WTC11 (cell line): ENCODE measurements around the gene HSF2BP. TPM values are rescaled to one million over a fixed set of nuclear protein-coding genes. Genes with fewer than 3 reads are reported as not detected.
A peak's percentile ranks its signal among the peaks of the same experiment; 100 is the strongest.

Experiments
- ATAC-seq: fragments of 200-7000 bp; cut with Tn5 transposase; 2 replicates; pipeline ENCODE4 v1.10.0; 2021; ENCODE audit warnings: mild to moderate bottlenecking, moderate library complexity
- CTCF ChIA-PET: fragments of 300-600 bp; sonication (Branson Sonifier 250); formaldehyde crosslinking; loops from one replicate; lab custom pipeline; 2021; ENCODE audit warnings: antibody characterized with exemption; lab: Charles Lee
- POLR2A ChIA-PET: fragments of 350-600 bp; sonication (Branson Sonifier 250); formaldehyde crosslinking; loops from one replicate; lab custom pipeline; 2021; ENCODE audit warnings: antibody characterized with exemption; lab: Charles Lee
- DNase-seq: peaks from one replicate; pipeline ENCODE4 v3.0.0; 2021; ENCODE audit warnings: low spot score
- H3K27ac Mint-ChIP-seq: 2 replicates; pipeline ENCODE4 v1.8.0; 2021; ENCODE audit warnings: mixed read lengths
- H3K27me3 Mint-ChIP-seq: 2 replicates; pipeline ENCODE4 v1.8.0; 2021; ENCODE audit warnings: low read depth, mild to moderate bottlenecking, moderate library complexity, mixed read lengths
- H3K36me3 Mint-ChIP-seq: 2 replicates; pipeline ENCODE4 v1.8.0; 2021; ENCODE audit warnings: mixed read lengths
- H3K4me1 Mint-ChIP-seq: 2 replicates; pipeline ENCODE4 v1.8.0; 2022; ENCODE audit warnings: mixed read lengths
- H3K4me3 Mint-ChIP-seq: 2 replicates; pipeline ENCODE4 v1.8.0; 2021; ENCODE audit warnings: mild to moderate bottlenecking, moderate library complexity, mixed read lengths
- H3K9me3 Mint-ChIP-seq: 2 replicates; pipeline ENCODE4 v1.8.0; 2021; ENCODE audit warnings: mixed read lengths
- GRHL2 ChIP-seq: fragments of 250-450 bp; sonication (Bioruptor Pico); IDR thresholded peaks from 2 replicates; pipeline ENCODE4 v1.8.0; 2022; ENCODE audit warnings: mild to moderate bottlenecking, moderate library complexity; ENCODE audit not compliant: insufficient replicate concordance, severe bottlenecking
- HMGA2 ChIP-seq: fragments of 250-450 bp; sonication (Bioruptor Pico); IDR thresholded peaks from 2 replicates; pipeline ENCODE4 v1.4.0; 2021; ENCODE audit warnings: mild to moderate bottlenecking, moderate library complexity
- IRF2 ChIP-seq: sonication (generic); formaldehyde crosslinking; IDR thresholded peaks from 2 replicates; pipeline ENCODE4 v1.8.0; 2022; ENCODE audit warnings: low read depth, missing genetic modification reagents, borderline replicate concordance
- JUN ChIP-seq: sonication (generic); formaldehyde crosslinking; IDR thresholded peaks from 2 replicates; pipeline ENCODE4 v1.8.0; 2023; ENCODE audit warnings: mild to moderate bottlenecking, missing genetic modification reagents
- KAT7 ChIP-seq: sonication (generic); formaldehyde crosslinking; IDR thresholded peaks from 2 replicates; pipeline ENCODE4 v1.8.1; 2023; ENCODE audit warnings: missing genetic modification reagents, mild to moderate bottlenecking, borderline replicate concordance
- OVOL2 ChIP-seq: fragments of 250-450 bp; sonication (Bioruptor Pico); IDR thresholded peaks from 2 replicates; pipeline ENCODE4 v1.9.0; 2021; ENCODE audit warnings: mild to moderate bottlenecking, borderline replicate concordance
- RORB ChIP-seq: fragments of 250-450 bp; sonication (Bioruptor Pico); IDR thresholded peaks from 2 replicates; pipeline ENCODE4 v1.9.0; 2021; ENCODE audit warnings: mild to moderate bottlenecking
- TCF7 ChIP-seq: sonication (generic); formaldehyde crosslinking; IDR thresholded peaks from 2 replicates; pipeline ENCODE4 v1.8.0; 2022; ENCODE audit warnings: mild to moderate bottlenecking, low read depth, missing genetic modification reagents, moderate library complexity
- TP53 ChIP-seq: sonication (generic); formaldehyde crosslinking; IDR thresholded peaks from 2 replicates; pipeline ENCODE4 v1.8.1; 2023; ENCODE audit warnings: mild to moderate bottlenecking, missing genetic modification reagents
- ZNF121 ChIP-seq: sonication (generic); formaldehyde crosslinking; IDR thresholded peaks from 2 replicates; pipeline ENCODE4 v1.8.0; 2023; ENCODE audit warnings: missing genetic modification reagents
- ZNF138 ChIP-seq: sonication (generic); formaldehyde crosslinking; conservative IDR thresholded peaks from 2 replicates; pipeline ENCODE4 v1.8.1; 2022; ENCODE audit warnings: mild to moderate bottlenecking, moderate library complexity, missing genetic modification reagents
- ZNF232 ChIP-seq: sonication (generic); formaldehyde crosslinking; IDR thresholded peaks from 2 replicates; pipeline ENCODE4 v1.8.0; 2022; ENCODE audit warnings: mild to moderate bottlenecking, missing genetic modification reagents
- ZNF423 ChIP-seq: fragments of 250-450 bp; sonication (Bioruptor Pico); IDR thresholded peaks from 2 replicates; pipeline ENCODE4 v2.1.2; 2022; ENCODE audit warnings: mild to moderate bottlenecking, moderate library complexity
- total RNA-seq: library from RNA; stranded (reverse); gene quantifications from 3 replicates; pipeline ENCODE4 v1.2.3, GENCODE V29; 2021
- TF ChIP-seq, protein P1 (sequence below): sonication (generic); formaldehyde crosslinking; IDR thresholded peaks from 2 replicates; pipeline ENCODE4 v1.8.1; 2023; ENCODE audit warnings: mild to moderate bottlenecking, missing genetic modification reagents, moderate library complexity
- TF ChIP-seq, protein P2 (sequence below): sonication (generic); formaldehyde crosslinking; IDR thresholded peaks from 2 replicates; pipeline ENCODE4 v1.8.1; 2022; ENCODE audit warnings: low read depth, mild to moderate bottlenecking, moderate library complexity, missing genetic modification reagents, borderline replicate concordance
- TF ChIP-seq, protein P3 (sequence below): fragments of 250-450 bp; sonication (Bioruptor Pico); IDR thresholded peaks from 2 replicates; pipeline ENCODE4 v2.1.2; 2022; ENCODE audit warnings: mild to moderate bottlenecking, moderate library complexity
- TF ChIP-seq, protein P4 (sequence below): fragments of 200-600 bp; IDR thresholded peaks from 2 replicates; pipeline ENCODE4 v1.8.0; 2022; ENCODE audit warnings: antibody characterized with exemption
- TF ChIP-seq, protein P5 (sequence below): sonication (generic); formaldehyde crosslinking; IDR thresholded peaks from 2 replicates; pipeline ENCODE4 v1.8.0; 2023; ENCODE audit warnings: mild to moderate bottlenecking, missing genetic modification reagents
- TF ChIP-seq, protein P6 (sequence below): sonication (generic); formaldehyde crosslinking; conservative IDR thresholded peaks from 2 replicates; pipeline ENCODE4 v1.8.1; 2022; ENCODE audit warnings: mild to moderate bottlenecking, missing genetic modification reagents

The HSF2BP gene
- total RNA-seq, 1 experiment from 2014 or later: 1.1 TPM

DNA sequence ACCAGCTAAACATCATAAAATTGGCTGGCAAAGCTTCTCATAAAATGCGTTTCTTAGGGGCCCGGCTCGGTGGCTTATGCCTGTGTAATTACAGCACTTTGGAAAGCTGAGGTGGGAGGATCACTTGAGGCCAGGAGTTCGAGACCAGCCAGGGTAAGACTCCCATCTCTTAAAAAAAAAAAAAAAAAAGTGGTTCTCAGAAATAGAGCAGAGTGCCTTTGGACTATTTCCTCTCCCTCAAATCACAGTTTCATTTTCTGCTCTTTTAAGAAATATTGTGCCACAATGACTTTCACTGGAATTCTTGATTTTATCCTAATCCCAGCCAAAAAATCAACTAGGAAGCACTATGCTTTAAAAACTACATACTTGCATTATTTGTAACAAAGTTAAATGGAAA is 13.3 kb downstream of the HSF2BP start:
- ATAC-seq: no peak
- Mint-ChIP-seq H3K4me1 (peaks cover 17% of the 10 kb centered on the region; the same call in 1 of the 2 replicates), H3K27ac (no peak overlapping the region), H3K27me3 (no peaks in the 10 kb centered on the region), H3K9me3 (no peaks in the 10 kb centered on the region), H3K36me3 (no peaks in the 10 kb centered on the region), H3K4me3 (no peak overlapping the region)
- ChIA-PET POLR2A (no interaction called here), CTCF (interaction anchor here (0.6 to 1.8 kb wide), 9 partner anchors 20 to 335 kb away, joined by 3 to 8 read pairs (median 3); no protein-coding TSS in a partner anchor)
- no peak for DNase-seq
- TF ChIP-seq, protein P1, sequence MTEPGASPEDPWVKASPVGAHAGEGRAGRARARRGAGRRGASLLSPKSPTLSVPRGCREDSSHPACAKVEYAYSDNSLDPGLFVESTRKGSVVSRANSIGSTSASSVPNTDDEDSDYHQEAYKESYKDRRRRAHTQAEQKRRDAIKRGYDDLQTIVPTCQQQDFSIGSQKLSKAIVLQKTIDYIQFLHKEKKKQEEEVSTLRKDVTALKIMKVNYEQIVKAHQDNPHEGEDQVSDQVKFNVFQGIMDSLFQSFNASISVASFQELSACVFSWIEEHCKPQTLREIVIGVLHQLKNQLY: no peak
- no peak for TF ChIP-seq JUN (CRISPR knock-in tag)
- no peak for TF ChIP-seq TP53 (CRISPR knock-in tag)
- TF ChIP-seq TCF7 (CRISPR knock-in tag): no peak
- TF ChIP-seq RORB: no peak
- TF ChIP-seq ZNF423 (CRISPR knock-in tag): no peak
- no peak for TF ChIP-seq IRF2
- TF ChIP-seq, protein P2, sequence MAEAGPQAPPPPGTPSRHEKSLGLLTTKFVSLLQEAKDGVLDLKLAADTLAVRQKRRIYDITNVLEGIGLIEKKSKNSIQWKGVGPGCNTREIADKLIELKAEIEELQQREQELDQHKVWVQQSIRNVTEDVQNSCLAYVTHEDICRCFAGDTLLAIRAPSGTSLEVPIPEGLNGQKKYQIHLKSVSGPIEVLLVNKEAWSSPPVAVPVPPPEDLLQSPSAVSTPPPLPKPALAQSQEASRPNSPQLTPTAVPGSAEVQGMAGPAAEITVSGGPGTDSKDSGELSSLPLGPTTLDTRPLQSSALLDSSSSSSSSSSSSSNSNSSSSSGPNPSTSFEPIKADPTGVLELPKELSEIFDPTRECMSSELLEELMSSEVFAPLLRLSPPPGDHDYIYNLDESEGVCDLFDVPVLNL (CRISPR knock-in tag): no peak
- TF ChIP-seq ZNF121 (CRISPR knock-in tag): no peak
- TF ChIP-seq, protein P3, sequence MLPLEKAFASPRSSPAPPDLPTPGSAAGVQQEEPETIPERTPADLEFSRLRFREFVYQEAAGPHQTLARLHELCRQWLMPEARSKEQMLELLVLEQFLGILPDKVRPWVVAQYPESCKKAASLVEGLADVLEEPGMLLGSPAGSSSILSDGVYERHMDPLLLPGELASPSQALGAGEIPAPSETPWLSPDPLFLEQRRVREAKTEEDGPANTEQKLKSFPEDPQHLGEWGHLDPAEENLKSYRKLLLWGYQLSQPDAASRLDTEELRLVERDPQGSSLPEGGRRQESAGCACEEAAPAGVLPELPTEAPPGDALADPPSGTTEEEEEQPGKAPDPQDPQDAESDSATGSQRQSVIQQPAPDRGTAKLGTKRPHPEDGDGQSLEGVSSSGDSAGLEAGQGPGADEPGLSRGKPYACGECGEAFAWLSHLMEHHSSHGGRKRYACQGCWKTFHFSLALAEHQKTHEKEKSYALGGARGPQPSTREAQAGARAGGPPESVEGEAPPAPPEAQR (CRISPR knock-in tag): no peak
- TF ChIP-seq KAT7 (CRISPR knock-in tag): no peak

DNA sequence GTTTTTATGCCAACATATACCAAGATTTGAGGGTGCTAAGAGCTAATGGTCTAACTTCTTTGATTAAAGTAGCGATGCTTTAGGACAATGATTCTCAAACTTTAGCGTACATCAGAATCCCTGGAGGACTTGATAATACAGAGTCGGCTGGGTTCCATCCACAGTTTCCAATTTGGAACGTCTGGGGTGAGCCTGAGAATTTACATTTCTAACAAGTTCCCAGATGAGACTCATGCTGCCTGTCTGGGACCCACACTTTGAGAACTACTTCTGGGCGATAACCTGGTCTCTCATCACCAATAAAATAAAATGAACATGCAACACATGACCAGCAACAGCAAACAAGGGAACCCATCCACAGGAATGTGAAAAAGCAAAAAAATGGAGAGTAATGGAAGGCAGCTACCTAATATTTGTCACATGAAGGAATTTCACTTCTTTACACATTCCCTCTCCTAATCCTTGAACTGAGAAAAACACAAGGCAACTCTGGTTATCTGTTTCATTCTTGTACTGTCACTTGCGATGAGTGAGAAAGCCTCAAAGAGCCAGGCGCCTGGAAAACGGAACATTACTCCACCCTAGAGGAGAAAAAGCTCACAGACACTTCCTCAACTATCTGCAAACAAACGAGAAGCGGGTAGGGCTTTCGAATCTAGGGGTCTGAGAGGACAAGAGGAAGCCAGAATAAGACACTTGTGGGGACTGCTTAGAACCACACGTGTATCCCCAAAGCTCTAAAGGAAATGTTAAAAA is 14.0 kb downstream of the HSF2BP start:
- Mint-ChIP-seq H3K27ac (no peak overlapping the region), H3K36me3 (no peaks in the 10 kb centered on the region), H3K4me3 (no peak overlapping the region), H3K27me3 (no peaks in the 10 kb centered on the region), H3K4me1 (peaks cover 17% of the 10 kb centered on the region; the same call in 1 of the 2 replicates), H3K9me3 (no peaks in the 10 kb centered on the region)
- ChIA-PET POLR2A (no interaction called here), CTCF (interaction anchor here (0.6 to 1.8 kb wide), 10 partner anchors 20 to 334 kb away, joined by 3 to 8 read pairs (median 3); no protein-coding TSS in a partner anchor)
- DNase-seq (peak; percentile 23), ATAC-seq (peak; percentile 58)
- TF ChIP-seq GRHL2 (CRISPR knock-in tag): no peak
- TF ChIP-seq, protein P4, sequence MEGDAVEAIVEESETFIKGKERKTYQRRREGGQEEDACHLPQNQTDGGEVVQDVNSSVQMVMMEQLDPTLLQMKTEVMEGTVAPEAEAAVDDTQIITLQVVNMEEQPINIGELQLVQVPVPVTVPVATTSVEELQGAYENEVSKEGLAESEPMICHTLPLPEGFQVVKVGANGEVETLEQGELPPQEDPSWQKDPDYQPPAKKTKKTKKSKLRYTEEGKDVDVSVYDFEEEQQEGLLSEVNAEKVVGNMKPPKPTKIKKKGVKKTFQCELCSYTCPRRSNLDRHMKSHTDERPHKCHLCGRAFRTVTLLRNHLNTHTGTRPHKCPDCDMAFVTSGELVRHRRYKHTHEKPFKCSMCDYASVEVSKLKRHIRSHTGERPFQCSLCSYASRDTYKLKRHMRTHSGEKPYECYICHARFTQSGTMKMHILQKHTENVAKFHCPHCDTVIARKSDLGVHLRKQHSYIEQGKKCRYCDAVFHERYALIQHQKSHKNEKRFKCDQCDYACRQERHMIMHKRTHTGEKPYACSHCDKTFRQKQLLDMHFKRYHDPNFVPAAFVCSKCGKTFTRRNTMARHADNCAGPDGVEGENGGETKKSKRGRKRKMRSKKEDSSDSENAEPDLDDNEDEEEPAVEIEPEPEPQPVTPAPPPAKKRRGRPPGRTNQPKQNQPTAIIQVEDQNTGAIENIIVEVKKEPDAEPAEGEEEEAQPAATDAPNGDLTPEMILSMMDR: no peak
- no peak for TF ChIP-seq KAT7 (CRISPR knock-in tag)
- TF ChIP-seq, protein P5, sequence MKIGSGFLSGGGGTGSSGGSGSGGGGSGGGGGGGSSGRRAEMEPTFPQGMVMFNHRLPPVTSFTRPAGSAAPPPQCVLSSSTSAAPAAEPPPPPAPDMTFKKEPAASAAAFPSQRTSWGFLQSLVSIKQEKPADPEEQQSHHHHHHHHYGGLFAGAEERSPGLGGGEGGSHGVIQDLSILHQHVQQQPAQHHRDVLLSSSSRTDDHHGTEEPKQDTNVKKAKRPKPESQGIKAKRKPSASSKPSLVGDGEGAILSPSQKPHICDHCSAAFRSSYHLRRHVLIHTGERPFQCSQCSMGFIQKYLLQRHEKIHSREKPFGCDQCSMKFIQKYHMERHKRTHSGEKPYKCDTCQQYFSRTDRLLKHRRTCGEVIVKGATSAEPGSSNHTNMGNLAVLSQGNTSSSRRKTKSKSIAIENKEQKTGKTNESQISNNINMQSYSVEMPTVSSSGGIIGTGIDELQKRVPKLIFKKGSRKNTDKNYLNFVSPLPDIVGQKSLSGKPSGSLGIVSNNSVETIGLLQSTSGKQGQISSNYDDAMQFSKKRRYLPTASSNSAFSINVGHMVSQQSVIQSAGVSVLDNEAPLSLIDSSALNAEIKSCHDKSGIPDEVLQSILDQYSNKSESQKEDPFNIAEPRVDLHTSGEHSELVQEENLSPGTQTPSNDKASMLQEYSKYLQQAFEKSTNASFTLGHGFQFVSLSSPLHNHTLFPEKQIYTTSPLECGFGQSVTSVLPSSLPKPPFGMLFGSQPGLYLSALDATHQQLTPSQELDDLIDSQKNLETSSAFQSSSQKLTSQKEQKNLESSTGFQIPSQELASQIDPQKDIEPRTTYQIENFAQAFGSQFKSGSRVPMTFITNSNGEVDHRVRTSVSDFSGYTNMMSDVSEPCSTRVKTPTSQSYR (CRISPR knock-in tag): no peak
- TF ChIP-seq ZNF138: no peak
- TF ChIP-seq OVOL2 (CRISPR knock-in tag): no peak
- TF ChIP-seq, protein P6, sequence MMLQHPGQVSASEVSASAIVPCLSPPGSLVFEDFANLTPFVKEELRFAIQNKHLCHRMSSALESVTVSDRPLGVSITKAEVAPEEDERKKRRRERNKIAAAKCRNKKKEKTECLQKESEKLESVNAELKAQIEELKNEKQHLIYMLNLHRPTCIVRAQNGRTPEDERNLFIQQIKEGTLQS: no peak
- no peak for TF ChIP-seq ZNF232 (CRISPR knock-in tag)
- no peak for TF ChIP-seq HMGA2 (CRISPR knock-in tag)
